ENCODE data around the gene STX17.

Gene STX17

GRCh38 chr9:99867536-99867935, 38.9 kb upstream of the STX17 start:
- DNase-seq (ENCODE audit: extremely low read depth, low read depth), result no peak
- no peak for TF ChIP-seq CTCF (IDR thresholded peaks at IDR 0.05; ENCODE audit: low read depth, low read length)

GRCh38 chr9:99867968-99868367, 38.5 kb upstream of the STX17 start:
- TF ChIP-seq CTCF (IDR thresholded peaks at IDR 0.05; ENCODE audit: low read depth, low read length), result no peak

GRCh38 chr9:99868845-99869244, 37.6 kb upstream of the STX17 start:
- no peak for TF ChIP-seq CTCF (IDR thresholded peaks at IDR 0.05; ENCODE audit: low read depth, low read length)
- no peak for DNase-seq (ENCODE audit: extremely low read depth, low read depth)

More at GRCh38 chr9:99867968-99868367, 38.5 kb upstream of the STX17 start:
- DNase-seq (ENCODE audit: extremely low read depth, low read depth), result no peak

- no peak for TF ChIP-seq CTCF (IDR thresholded peaks at IDR 0.05; ENCODE audit: low read depth, low read length)
- DNase-seq (ENCODE audit: extremely low read depth, low read depth), result no peak
Measured at GRCh38 chr9:99870126-99870525, 36.3 kb upstream of the STX17 start.

DNA sequence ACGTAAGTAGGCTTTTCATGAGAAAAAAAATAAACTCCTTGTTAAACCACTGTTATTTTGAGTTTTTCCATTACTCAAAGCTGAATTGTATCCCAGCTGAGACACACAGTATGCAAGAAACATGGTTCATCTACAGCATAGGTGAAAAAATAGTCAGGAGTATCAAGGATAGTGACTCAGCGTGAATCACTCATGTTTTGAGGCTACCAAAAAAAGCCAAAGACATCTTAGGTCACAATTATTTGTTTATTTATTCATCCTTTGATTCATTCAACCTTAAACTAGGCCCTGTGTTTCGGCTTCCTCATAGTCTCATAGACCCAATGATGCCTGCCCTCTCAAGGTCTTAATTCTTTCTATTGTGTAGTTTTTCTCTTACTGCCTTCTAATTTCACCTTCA, 32.9 kb upstream of the STX17 start:
- TF ChIP-seq CTCF (IDR thresholded peaks at IDR 0.05; ENCODE audit: low read depth, low read length), result no peak
- DNase-seq (ENCODE audit: extremely low read depth, low read depth), result no peak

DNA sequence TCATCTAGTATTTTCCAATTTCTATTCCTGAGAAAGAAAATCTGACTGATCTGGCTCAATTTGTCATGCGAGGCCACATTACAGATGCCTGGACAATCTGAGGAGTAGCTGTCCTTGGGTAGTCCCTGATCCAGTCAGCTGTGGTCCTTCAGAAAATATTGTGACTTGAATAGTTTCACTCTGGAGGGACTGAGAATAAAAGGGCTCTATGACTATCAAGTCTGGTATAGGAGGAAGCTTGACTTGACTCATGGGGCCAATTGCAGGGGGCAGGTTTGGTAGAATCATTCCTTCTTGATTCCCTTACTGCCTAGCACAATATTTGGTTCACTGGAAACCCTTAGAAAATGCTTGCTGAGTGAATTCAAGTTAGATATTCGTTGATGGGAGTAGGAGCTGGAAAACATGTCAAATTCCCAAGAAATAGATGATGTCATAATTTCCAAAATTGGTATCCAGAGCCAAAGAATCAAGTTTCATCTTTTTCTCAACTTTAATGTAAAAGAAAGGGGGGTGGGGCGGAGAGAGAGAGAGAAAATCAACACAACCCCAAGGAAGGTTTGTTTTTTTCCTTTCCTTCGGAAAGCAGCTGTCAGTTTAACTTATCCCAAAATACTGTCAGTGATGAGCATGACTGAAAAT, 32.4 kb upstream of the STX17 start:
- no peak for TF ChIP-seq CTCF (IDR thresholded peaks at IDR 0.05; ENCODE audit: low read depth, low read length)
- no peak for DNase-seq (ENCODE audit: extremely low read depth, low read depth)

DNA sequence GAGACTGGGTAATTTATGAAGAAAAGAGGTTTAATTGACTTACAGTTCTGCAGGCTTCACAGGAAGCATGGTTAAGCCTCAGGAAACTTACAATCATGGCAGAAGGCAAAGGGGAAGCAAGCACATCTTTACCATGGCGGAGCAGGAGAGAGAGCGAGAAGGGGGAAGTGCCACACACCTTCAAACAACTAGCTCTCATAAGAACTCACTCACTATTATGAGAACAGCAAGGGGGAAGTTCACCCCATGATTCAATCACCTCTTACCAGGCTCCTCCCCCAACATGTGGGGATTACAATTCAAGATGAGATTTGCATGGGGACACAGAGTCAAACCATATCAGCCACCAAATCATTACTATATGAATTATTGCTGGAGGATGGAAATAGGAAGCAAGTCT, 30.3 kb upstream of the STX17 start:
- TF ChIP-seq CTCF (IDR thresholded peaks at IDR 0.05; ENCODE audit: low read depth, low read length), result no peak
- DNase-seq (ENCODE audit: extremely low read depth, low read depth), result no peak

Measured in AG09319 (cell line).